Gastroesophageal sphincter (tissue), 4 donors: ENCODE data around the gene MXD1. TPM values are rescaled to one million over a fixed set of nuclear protein-coding genes. Genes with fewer than 3 reads are reported as not detected.
"Not testable (repeated sequence)": the region's sequence is repeated elsewhere in the genome, so short reads cannot be mapped to it uniquely, and the experiment has no call there.

ENCODE experiments used
- ATAC-seq: fragments of 150-250 bp; one replicate; pipeline ENCODE4 v1.9.1; 2016; ENCODE audit warnings: mild to moderate bottlenecking, moderate library complexity
- H3K27ac ChIP-seq, 4 donors: fragments of 200-600 bp; sonication (generic) in 3 of 4; 1 replicate in 3 of 4; 2 replicates in 1 of 4; pipeline ENCODE4 v1.5.1; 2016 to 2019
- H3K27me3 ChIP-seq: fragments of 200-600 bp; sonication (generic); one replicate; pipeline ENCODE4 v1.5.1; 2019
- H3K36me3 ChIP-seq, 2 donors: fragments of 200-600 bp; sonication (generic); one replicate each; pipeline ENCODE4 v1.5.1; 2019; ENCODE audit warnings: control low read depth in 1 of 2
- H3K4me1 ChIP-seq, 3 donors: fragments of 200-600 bp; sonication (generic); 1 replicate in 2 of 3; 2 replicates in 1 of 3; pipeline ENCODE4 v1.5.1; 2016 to 2019; ENCODE audit warnings: control low read depth in 2 of 3
- H3K4me3 ChIP-seq, 2 donors: fragments of 200-600 bp; sonication (generic); one replicate each; pipeline ENCODE4 v1.5.1; 2019; ENCODE audit warnings: mild to moderate bottlenecking in 1 of 2, moderate library complexity in 1 of 2
- H3K9me3 ChIP-seq, 3 donors: fragments of 200-600 bp; sonication (generic); one replicate each; pipeline ENCODE4 v1.5.1; 2017 to 2019; ENCODE audit warnings: control low read depth in 2 of 3
- EP300 ChIP-seq: sonication (generic); formaldehyde crosslinking; IDR thresholded peaks from one replicate; pipeline ENCODE4 v1.6.1; 2017; ENCODE audit warnings: antibody characterized with exemption, mild to moderate bottlenecking
- POLR2A ChIP-seq, 2 donors: fragments of 450-650 bp; IDR thresholded peaks; one replicate each; pipeline ENCODE4 v1.6.1; 2017; ENCODE audit warnings: antibody characterized with exemption in 2 of 2, mild to moderate bottlenecking in 2 of 2, moderate library complexity in 1 of 2
- POLR2AphosphoS5 ChIP-seq: sonication (generic); formaldehyde crosslinking; IDR thresholded peaks from one replicate; pipeline ENCODE4 v1.6.1; 2017; ENCODE audit warnings: antibody characterized with exemption
- WGBS, 2 donors: methylation state at CpG; one replicate each; pipeline ENCODE4 v1.1.5; 2018; ENCODE audit warnings: low coverage in 1 of 2; 5-methylcytosine and 5-hydroxymethylcytosine counted together
- total RNA-seq, 4 donors: library from RNA; depleted of rRNA; stranded (reverse); fragments of >200 nt; gene quantifications; one replicate each; pipeline ENCODE4 v1.1.0, GENCODE V29; 2016
- TF ChIP-seq, protein P1 (sequence below), 4 experiments: fragments of 200-600 bp in 2 of 4; fragments of 450-650 bp in 2 of 4; sonication (generic) in 1 of 4; IDR thresholded peaks; one replicate each; pipeline ENCODE4 v1.5.1; 2017 to 2019; ENCODE audit warnings: antibody characterized with exemption in 4 of 4, mild to moderate bottlenecking in 2 of 4, moderate library complexity in 2 of 4

The MXD1 gene
- total RNA-seq, 4 donors from 2014 or later: 10.5 to 15.6 (median 13.3) TPM

DNA sequence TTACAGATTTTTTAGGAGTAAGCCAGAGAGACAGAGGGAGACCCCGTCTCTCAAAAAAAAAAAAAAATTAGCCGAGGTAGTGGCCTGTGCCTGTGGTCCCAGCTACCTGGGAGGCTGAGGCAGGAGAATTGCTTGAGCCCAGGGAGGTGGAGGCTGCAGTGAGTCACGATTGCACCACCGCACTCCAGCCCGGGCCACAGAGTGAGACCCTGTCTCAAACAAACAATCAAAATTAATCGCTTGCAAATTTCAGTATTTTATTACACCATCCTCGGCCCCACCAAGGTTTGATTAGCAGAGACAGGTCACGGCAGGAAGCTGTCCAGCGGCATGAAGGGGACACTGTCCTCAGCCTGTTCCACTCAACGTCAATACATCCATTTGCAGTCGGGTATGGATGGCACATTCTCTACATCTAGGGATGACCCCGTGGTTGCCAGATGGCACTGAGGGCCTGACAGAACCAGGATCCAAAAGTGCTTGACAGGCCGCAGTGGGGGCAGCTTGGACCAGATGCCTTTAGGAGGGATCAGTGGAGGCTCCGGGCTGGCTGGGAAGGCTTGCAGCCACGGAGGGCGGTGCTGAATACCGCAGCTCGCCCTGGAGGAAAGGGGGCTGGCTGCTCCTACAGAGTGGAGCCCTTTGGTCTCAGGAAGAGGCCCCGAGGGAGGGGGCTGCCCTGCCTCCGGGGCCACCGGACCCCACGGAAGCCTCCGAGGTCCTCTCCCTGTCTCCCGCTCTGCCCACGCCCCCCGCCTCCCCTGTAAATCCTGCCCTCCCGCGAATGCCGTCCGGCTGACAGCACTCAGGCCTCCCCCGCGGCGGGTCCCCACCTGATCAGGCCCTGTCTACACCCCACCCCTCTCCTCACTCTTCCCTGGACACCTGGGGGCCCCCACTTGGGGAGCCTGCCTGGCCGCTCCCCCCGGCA lies 33.4 kb downstream of the MXD1 start:
- WGBS, 2 donors: 57 to 100% methylated on average over 1 to 12 of the region's 35 CpGs
- H3K4me3 ChIP-seq: peak overlapping the region in 1 of 2 donors; percentile 9
- no peaks in the 10 kb centered on the region for H3K9me3 ChIP-seq

DNA sequence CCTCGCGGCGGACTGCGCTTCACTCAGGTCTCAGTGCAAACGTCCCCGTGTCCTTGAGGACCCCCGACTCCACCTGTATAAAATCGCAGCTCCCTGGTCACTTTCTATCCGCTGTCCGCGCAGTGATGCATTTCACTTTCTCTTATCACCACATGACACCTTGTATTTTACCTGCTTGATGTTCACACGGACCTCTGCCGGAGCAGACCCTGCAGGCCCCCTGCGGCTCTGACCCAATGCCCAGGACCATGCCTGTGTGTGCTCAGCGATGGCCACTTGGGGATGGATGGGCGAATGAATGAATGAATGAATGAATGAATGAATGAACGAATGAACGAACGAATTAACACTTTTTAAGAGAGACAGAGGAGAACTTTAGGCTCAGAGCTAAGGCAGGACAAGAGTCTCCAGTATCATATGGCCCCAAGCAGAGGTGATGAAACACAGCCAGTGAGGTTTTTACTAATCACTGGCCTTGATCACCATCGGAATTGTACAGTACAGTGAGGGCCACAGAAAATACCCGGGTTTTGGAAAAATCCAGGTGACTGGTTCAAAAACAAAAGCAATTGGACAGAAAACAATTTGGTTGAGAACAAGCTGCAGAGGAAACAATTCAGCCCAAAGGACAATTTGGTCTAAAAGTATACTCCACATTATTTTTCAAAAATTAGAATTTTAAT lies 34.2 kb downstream of the MXD1 start:
- WGBS, 2 donors: 61 to 85% methylated on average over 5 of the region's 21 CpGs
- H3K4me1 ChIP-seq: peaks cover 0 to 6% (median 0%) of the 10 kb centered on the region in 3 donors

More for the DNA sequence above, 33.4 kb downstream of the MXD1 start:
- Histone ChIP-seq H3K27me3 (peaks cover 9% of the 10 kb centered on the region), H3K4me1 (peaks cover 0 to 6% (median 0%) of the 10 kb centered on the region in 3 donors), H3K27ac (no peak overlapping the region), H3K36me3 (peaks cover 0 to 7% of the 10 kb centered on the region in 2 donors)
- no peak for ATAC-seq
- TF ChIP-seq POLR2A (IDR thresholded peaks at IDR 0.05): no peak
- TF ChIP-seq EP300: no peak
- TF ChIP-seq, protein P1, sequence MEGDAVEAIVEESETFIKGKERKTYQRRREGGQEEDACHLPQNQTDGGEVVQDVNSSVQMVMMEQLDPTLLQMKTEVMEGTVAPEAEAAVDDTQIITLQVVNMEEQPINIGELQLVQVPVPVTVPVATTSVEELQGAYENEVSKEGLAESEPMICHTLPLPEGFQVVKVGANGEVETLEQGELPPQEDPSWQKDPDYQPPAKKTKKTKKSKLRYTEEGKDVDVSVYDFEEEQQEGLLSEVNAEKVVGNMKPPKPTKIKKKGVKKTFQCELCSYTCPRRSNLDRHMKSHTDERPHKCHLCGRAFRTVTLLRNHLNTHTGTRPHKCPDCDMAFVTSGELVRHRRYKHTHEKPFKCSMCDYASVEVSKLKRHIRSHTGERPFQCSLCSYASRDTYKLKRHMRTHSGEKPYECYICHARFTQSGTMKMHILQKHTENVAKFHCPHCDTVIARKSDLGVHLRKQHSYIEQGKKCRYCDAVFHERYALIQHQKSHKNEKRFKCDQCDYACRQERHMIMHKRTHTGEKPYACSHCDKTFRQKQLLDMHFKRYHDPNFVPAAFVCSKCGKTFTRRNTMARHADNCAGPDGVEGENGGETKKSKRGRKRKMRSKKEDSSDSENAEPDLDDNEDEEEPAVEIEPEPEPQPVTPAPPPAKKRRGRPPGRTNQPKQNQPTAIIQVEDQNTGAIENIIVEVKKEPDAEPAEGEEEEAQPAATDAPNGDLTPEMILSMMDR (IDR thresholded peaks at IDR 0.05): no peak
- TF ChIP-seq POLR2AphosphoS5: no peak

DNA sequence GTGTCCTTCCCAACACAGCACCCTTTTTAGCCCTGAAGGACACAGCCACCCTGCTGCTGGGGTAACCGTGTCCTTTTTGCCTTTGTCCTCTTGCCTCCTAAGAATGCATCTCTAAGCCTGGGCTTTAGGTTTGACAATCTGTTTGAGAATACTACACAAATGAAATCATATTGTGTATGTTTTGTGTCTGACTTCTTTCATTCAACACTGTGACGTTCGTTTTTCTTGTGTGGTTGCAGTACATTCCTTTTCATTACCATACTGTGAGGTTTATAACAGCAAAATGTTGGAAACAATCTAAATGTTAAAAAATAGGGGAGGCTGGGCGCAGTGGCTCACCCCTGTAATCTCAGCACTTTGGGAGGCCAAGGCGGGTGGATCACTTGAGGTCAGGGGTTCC lies 35.3 kb downstream of the MXD1 start:
- peaks cover 0 to 6% (median 0%) of the 10 kb centered on the region in 3 donors for H3K4me1 ChIP-seq
- H3K27ac ChIP-seq: no peak overlapping the region
- peaks cover 9% of the 10 kb centered on the region for H3K27me3 ChIP-seq
- no peak for ATAC-seq
- no peak for TF ChIP-seq POLR2A (IDR thresholded peaks at IDR 0.05)
- TF ChIP-seq, protein P1 (IDR thresholded peaks at IDR 0.05): no peak
- TF ChIP-seq POLR2AphosphoS5: no peak
- no peak for TF ChIP-seq EP300
- no peaks in the 10 kb centered on the region for H3K36me3 ChIP-seq
- 56 to 67% methylated on average over 3 to 5 of the region's 5 CpGs for WGBS, 2 donors
- no peak overlapping the region for H3K4me3 ChIP-seq
- H3K9me3 ChIP-seq: no peaks in the 10 kb centered on the region

More for the DNA sequence above, 34.2 kb downstream of the MXD1 start:
- no peak for ATAC-seq
- peaks cover 9% of the 10 kb centered on the region for H3K27me3 ChIP-seq
- H3K9me3 ChIP-seq: no peaks in the 10 kb centered on the region
- H3K4me3 ChIP-seq: peak overlapping the region in 1 of 2 donors; percentile 9
- no peaks in the 10 kb centered on the region for H3K36me3 ChIP-seq
- TF ChIP-seq POLR2AphosphoS5: no peak
- no peak for TF ChIP-seq POLR2A (IDR thresholded peaks at IDR 0.05)
- TF ChIP-seq EP300: no peak
- TF ChIP-seq, protein P1 (IDR thresholded peaks at IDR 0.05): no peak
- no peak overlapping the region for H3K27ac ChIP-seq

DNA sequence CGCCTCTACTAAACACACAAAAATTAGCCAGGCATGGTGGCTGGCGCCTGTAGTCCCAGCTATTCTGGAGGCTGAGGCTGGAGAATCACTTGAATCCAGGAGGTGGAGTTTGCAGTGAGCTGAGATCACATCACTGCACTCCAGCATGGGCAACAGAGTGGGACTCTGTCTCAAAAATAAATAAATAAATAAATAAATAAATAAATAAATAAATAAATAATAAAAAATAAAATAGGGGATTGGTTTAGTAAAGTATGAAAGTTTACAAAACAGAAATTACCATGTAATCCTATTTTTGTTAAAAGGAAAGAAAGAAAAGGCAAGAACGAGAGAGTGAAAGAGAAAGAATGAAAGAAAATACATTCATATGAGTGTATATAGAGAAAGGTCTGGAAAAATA lies 35.8 kb downstream of the MXD1 start:
- not testable (repeated sequence) for H3K27me3 ChIP-seq, H3K4me1 ChIP-seq, H3K9me3 ChIP-seq, H3K27ac ChIP-seq, H3K36me3 ChIP-seq, ATAC-seq, H3K4me3 ChIP-seq
- 85 to 100% methylated on average over 1 to 3 of the region's 3 CpGs for WGBS, 2 donors

DNA sequence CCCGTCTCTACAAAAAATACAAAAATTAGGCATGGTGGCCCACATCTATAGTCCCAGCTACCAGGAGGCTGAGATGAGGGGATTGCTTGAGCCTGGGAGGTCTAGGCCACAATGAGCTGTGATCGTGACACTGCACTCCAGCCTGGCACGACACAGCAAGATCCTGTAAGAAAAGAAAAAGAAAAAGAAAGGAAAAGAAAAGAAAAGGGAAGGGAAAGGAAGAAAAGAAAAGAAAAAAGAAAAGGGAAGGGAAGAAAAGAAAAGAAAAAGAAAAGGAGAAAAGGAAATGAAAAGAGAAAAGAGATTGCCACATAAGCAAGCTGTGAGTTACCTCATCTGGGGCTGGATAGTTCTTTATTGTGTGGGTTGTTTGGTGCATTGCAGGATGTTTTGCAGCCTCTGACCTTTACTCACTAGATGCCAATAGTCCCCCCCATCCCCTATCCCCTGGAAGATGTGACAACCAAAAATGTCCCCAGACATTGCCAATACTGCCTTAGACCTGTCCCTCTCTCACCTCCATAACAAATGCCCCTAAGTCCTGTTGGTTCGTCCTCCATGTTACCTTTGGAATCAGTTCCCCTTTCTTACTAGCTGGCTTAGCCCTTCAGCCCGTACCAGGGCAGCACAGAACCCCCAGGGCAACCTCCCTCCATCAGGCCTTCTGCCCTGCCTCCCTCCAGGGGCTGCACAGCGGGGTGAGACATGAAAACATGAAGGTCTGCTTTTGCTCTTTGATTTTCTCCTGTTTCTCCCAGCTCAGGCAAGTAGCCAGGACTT lies 37.6 kb downstream of the MXD1 start:
- H3K27me3 ChIP-seq: peaks cover 9% of the 10 kb centered on the region
- no peak for ATAC-seq
- H3K4me3 ChIP-seq: no peak overlapping the region
- H3K36me3 ChIP-seq: no peaks in the 10 kb centered on the region
- 85 to 100% methylated on average over 2 to 6 of the region's 6 CpGs for WGBS, 2 donors
- TF ChIP-seq EP300 (no peak), POLR2A (IDR thresholded peaks at IDR 0.05) (no peak), POLR2AphosphoS5 (no peak)
- TF ChIP-seq, protein P1 (IDR thresholded peaks at IDR 0.05): no peak
- H3K9me3 ChIP-seq: no peaks in the 10 kb centered on the region
- H3K27ac ChIP-seq: no peak overlapping the region
- peaks cover 0 to 6% (median 0%) of the 10 kb centered on the region in 3 donors for H3K4me1 ChIP-seq
